ENCODE measurements around the gene MARCKS. TPM values are rescaled to one million over a fixed set of nuclear protein-coding genes. Genes with fewer than 3 reads are reported as not detected.
A peak's percentile ranks its signal among the peaks of the same experiment; 100 is the strongest.

Gene MARCKS
- polyA plus RNA-seq, 2 of the 4 experiments (the other 2 are of a cell fraction), result 21.2 to 39.4 TPM

- TF ChIP-seq BCL3 (IDR thresholded peaks at IDR 0.05) (peak; percentile 64; the same call in 2 of the 3 replicates), FOXS1 (CRISPR knock-in tag; IDR thresholded peaks at IDR 0.05) (no peak), ZFP36 (IDR thresholded peaks at IDR 0.05; ENCODE audit: borderline replicate concordance, partially characterized antibody) (no peak), MAZ (IDR thresholded peaks at IDR 0.05; ENCODE audit: borderline replicate concordance, low read depth, low read length) (no peak), RARB (CRISPR knock-in tag; IDR thresholded peaks at IDR 0.05) (no peak), EHMT2 (IDR thresholded peaks at IDR 0.05; ENCODE audit: low read depth) (no peak), ZC3H11A (IDR thresholded peaks at IDR 0.05) (no peak), MYC (IDR thresholded peaks at IDR 0.05; ENCODE audit: borderline replicate concordance, low read length) (no peak), HOXB5 (CRISPR knock-in tag; IDR thresholded peaks at IDR 0.05) (no peak), JUNB (IDR thresholded peaks at IDR 0.05) (no peak), GATA3 (IDR thresholded peaks at IDR 0.05; ENCODE audit: borderline replicate concordance) (no peak), TFCP2L1 (CRISPR knock-in tag; IDR thresholded peaks at IDR 0.05) (no peak), EP300 (IDR thresholded peaks at IDR 0.05) (no peak), FOSB (CRISPR knock-in tag; IDR thresholded peaks at IDR 0.05) (no peak), BHLHE40 (IDR thresholded peaks at IDR 0.05; ENCODE audit: low read depth, low read length) (no peak), KDM1A (IDR thresholded peaks at IDR 0.05; ENCODE audit: low read depth) (no peak), E2F6 (IDR thresholded peaks at IDR 0.05; ENCODE audit: borderline replicate concordance, low read depth) (peak; percentile 13; the same call in 1 of the 2 replicates), SREBF2 (IDR thresholded peaks at IDR 0.05) (no peak), ZNF302 (CRISPR knock-in tag; IDR thresholded peaks at IDR 0.05) (no peak), MAX (IDR thresholded peaks at IDR 0.05) (peak; percentile 43; the same call in 1 of the 2 replicates), RCOR1 (IDR thresholded peaks at IDR 0.05; ENCODE audit: low read depth, low read length) (no peak)
These were observed at the start of gene MARCKS (continued) for GRCh38 chr6:113856625-113857555.

- no peak for FAIRE-seq
- Histone ChIP-seq H3K4me2 (no peak overlapping the region), H3K9me3 (no peaks in the 10 kb centered on the region), H3K27ac (no peak overlapping the region), H3K4me3 (no peak overlapping the region), H3K4me1 (no peaks in the 10 kb centered on the region)
- ChIA-PET CTCF (no interaction called here), POLR2A (no interaction called here)
- 75% methylated on average over 5 of the region's 5 CpGs for WGBS (ENCODE audit: missing lambda C conversion rate)
- no peak for ATAC-seq
- DNase-seq (ENCODE audit: low read depth in 1 of 2, low spot score in 1 of 2), result no peak
- TF ChIP-seq PBX3 (IDR thresholded peaks at IDR 0.05), result no peak
- TF ChIP-seq HOXB5 (CRISPR knock-in tag; IDR thresholded peaks at IDR 0.05), result no peak
- TF ChIP-seq TP53 (CRISPR knock-in tag; IDR thresholded peaks at IDR 0.05), result no peak
- no peak for TF ChIP-seq ESRRA (IDR thresholded peaks at IDR 0.05; ENCODE audit: borderline replicate concordance, low read length)
- TF ChIP-seq E2F6 (IDR thresholded peaks at IDR 0.05; ENCODE audit: borderline replicate concordance, low read depth), result no peak
- no peak for TF ChIP-seq FOSB (CRISPR knock-in tag; IDR thresholded peaks at IDR 0.05)
- no peak for TF ChIP-seq RNF2 (IDR thresholded peaks at IDR 0.05; ENCODE audit: borderline replicate concordance, low read depth)
- TF ChIP-seq SREBF2 (IDR thresholded peaks at IDR 0.05), result no peak
- TF ChIP-seq REST (IDR thresholded peaks at IDR 0.05), result no peak
- TF ChIP-seq NR3C1 (IDR thresholded peaks at IDR 0.05), result no peak
- no peak for TF ChIP-seq ATOH8 (CRISPR knock-in tag; IDR thresholded peaks at IDR 0.05; ENCODE audit: low read depth)
- no peak for TF ChIP-seq JUN (IDR thresholded peaks at IDR 0.05)
- no peak for TF ChIP-seq CEBPB (IDR thresholded peaks at IDR 0.05)
- no peak for TF ChIP-seq EHF (CRISPR knock-in tag; IDR thresholded peaks at IDR 0.05)
These were observed 47.3 kb upstream of the MARCKS start for GRCh38 chr6:113809826-113810225.

Measured in A549 (cell line).